Suppressor macrophage treated with lipopolysaccharide for 1 hour (primary cell): ENCODE measurements around the gene PI4K2B.
"Not testable (repeated sequence)": the region's sequence is repeated elsewhere in the genome, so short reads cannot be mapped to it uniquely, and the experiment has no call there.

Experiments
- DNase-seq, 3 donors: peaks; one replicate each; pipeline ENCODE4 v3.0.0-alpha.2; 2020 to 2022

PI4K2B gene

GRCh38 chr4:25308306-25308705 lies 74.5 kb downstream of the PI4K2B start:
- no peak for DNase-seq

GRCh38 chr4:25308761-25309160 lies 74.9 kb downstream of the PI4K2B start:
- DNase-seq = peak in 2 of 3 donors; percentile 13 to 32

GRCh38 chr4:25310066-25310802 lies 76.4 kb downstream of the PI4K2B start:
- peak; percentile 9 to 44 (median 40) for DNase-seq

- DNase-seq = no peak
Observed at GRCh38 chr4:25310803-25311166, 77.0 kb downstream of the PI4K2B start.

- peak; percentile 94 to 98 (median 97) for DNase-seq
Observed at GRCh38 chr4:25312496-25313200, 78.8 kb downstream of the PI4K2B start, which contains the start of gene ZCCHC4. Gene ZCCHC4 (plus strand): TSS chr4:25312774. CDS start chr4:25312810, 36 bp downstream.

GRCh38 chr4:25313201-25313895 lies 79.5 kb downstream of the PI4K2B start:
- DNase-seq = peak in 1 of 3 donors; percentile 24

- peak; percentile 22 to 53 (median 23) for DNase-seq
Observed at GRCh38 chr4:25320336-25320735, 86.5 kb downstream of the PI4K2B start.

GRCh38 chr4:25320773-25321172 lies 86.9 kb downstream of the PI4K2B start:
- peak; percentile 78 to 93 (median 91) for DNase-seq

- DNase-seq = no peak
Observed at GRCh38 chr4:25321703-25322102, 87.9 kb downstream of the PI4K2B start.

- DNase-seq = not testable (repeated sequence)
Observed at GRCh38 chr4:25328463-25328862, 94.6 kb downstream of the PI4K2B start.
